Stimulated activated naive CD8-positive, alpha-beta T cell treated with anti-CD3 and anti-CD28 coated beads, Interleukin-15, Interleukin-2, amounts not matched to agents 100 U/mL and 50 U/mL, for 24 hours (primary cell): Measurements from ENCODE around the gene PGA4.
"Not testable (repeated sequence)": the region's sequence is repeated elsewhere in the genome, so short reads cannot be mapped to it uniquely, and the experiment has no call there.

Source experiments
- ATAC-seq: fragments of 150-1000 bp; cut with Tn5 transposase; one replicate; pipeline ENCODE4 v1.10.0; 2021
- DNase-seq: peaks from one replicate; pipeline ENCODE4 v3.0.0; 2021

PGA4 gene

DNA sequence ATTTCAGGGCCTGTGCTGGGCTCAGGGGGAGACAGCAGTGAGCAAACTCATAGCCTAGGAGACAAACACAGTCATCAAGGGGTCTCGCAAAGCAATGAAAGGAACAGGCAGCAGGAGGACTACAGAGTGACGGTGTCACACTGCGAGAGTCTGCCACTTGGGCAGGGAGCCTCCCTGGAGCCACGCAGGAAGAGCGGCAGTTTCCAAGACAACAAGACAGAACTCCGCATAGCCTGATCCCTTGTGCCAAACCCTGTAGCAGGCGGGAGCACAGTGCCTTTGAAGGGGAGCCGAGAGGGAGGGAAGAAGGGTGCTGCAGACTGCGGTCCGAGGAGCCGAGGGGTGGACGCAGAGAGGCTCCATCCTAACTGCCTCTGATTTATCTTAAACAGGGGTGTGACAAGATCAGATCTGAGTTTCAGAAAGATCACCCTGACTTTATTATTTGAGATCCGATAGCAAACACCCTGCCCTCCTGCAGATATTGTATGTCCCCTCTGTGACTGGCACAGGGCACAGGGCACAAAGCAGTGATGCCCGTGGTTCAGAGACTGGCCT, 17.6 kb upstream of the PGA4 start:
- ATAC-seq, DNase-seq: not testable (repeated sequence)

DNA sequence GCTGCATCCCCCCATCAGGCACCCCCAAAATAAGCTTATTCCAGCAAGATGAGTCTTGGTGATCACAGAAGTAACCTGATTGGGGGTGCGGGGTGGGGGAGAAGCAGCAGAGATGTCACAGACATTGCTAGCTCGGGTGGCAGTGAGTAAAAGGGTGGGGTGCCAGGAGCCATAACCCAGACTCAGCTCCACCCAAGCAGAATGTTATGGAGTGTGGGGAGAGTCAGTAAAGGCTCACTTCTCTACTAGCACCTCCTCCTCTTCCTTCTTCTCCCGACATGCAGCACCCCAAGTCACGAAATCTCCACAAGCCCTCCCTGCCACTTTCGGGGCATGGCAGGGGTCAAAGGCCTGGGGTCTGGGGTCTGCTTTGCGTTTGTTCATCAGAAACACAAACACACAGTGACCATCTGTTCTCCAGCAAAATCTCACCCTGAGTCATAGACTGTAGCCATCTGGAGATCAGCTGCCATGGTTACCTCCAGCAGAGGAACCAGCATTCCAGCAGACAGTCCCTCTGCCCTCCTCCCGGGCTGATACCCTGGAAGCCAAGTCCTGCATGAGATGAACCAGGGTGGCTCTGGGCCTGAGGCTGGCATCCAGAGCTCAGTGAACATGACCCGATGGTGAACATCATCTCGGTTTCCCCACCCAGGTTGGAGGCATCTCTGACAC, 14.4 kb upstream of the PGA4 start:
- not testable (repeated sequence) for ATAC-seq

DNA sequence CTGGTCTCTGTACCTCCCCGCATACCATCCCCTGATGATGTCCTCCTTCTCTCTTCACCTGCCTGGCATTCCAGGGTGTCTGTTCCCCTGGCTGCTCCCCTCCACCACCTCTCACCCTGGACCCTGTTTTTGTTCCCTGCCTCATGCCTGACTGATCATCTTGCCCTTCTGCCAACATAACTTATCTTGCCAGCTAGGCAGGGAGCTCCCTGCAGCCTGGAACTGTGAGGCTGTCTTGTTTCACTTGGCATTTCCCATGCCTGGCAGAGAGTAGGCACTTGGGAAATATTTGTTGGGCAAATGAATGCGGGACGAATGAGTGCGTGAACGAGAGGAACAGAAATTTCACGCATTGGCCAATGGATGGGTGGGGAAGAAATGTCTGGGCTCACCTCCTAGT, 11.5 kb upstream of the PGA4 start:
- not testable (repeated sequence) for ATAC-seq, DNase-seq

More for the DNA sequence above, 14.4 kb upstream of the PGA4 start:
- DNase-seq: not testable (repeated sequence)

DNA sequence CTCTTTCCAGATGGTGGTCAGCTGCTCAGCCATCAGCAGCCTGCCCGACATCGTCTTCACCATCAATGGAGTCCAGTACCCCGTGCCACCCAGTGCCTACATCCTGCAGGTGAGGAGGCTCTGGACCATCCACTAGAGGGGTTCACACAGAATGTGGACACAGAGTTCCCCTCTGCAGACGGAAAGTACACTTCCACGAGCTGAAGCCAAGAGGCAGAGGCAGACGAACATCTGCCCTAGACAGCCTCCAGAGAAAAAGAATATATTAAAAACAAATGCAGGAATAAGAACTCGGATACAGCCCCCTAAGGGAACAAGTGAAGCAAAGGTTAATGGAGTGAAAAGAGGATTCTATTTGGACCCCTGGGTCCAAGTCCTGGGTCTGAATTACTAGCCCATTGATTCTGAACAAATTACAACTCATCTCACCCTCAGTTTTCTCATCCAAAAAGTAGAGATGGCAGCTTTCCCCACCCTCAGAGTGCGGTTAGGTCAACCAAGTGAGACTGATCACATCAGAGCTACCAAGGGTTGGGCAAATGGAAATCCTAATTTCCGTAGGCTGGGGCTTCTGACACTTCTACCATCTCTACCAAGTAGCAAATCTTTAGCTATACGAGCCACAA, 10.7 kb upstream of the PGA4 start:
- ATAC-seq, DNase-seq: not testable (repeated sequence)

DNA sequence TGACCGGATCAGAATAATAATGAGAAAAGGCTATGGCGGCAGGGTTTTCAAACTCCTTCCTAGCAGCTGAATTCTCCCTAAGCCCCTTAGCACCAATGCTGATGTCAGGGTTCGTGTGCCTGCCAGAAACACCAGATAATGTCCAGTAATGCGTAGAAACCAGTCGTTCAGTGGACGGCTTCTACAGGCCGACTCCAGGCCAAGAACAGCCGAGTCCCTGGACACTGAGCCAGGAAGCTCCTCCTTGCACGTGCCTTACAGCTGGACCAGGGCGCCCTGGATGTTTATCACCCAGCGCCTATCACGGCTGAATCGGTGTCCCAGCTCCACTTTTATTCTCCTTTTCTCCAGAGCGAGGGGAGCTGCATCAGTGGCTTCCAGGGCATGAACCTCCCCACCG, 9.9 kb upstream of the PGA4 start:
- DNase-seq, ATAC-seq: not testable (repeated sequence)

DNA sequence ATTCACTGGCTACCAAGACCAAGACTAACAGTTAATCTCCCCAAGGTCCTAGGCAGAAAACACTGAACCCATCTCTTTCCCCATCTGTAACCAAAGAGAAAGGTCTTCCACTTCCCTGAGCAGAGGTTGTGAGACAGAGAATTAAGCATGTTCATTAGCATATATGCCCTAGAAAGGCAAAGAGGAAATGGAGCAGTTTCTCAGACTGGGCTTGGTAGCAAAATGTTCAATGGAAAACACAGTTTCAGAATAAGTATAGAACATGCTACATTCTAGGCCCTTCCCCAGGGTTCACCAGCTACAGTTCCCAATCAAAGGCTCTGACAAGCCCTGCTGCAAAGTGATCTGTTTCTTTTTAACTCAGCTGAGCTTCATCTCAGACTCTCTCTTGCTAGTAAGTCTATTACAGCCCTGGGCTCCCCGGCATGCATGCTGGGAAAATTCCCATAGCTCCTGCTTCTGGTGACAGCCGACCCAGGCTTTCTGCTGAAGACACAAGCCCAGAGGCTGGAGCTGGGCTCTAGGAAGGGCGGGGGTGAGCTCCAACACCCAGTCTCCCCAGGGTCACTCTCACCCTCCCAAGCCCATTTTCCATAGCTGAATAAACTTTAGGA, 8.3 kb upstream of the PGA4 start:
- not testable (repeated sequence) for DNase-seq, ATAC-seq

DNA sequence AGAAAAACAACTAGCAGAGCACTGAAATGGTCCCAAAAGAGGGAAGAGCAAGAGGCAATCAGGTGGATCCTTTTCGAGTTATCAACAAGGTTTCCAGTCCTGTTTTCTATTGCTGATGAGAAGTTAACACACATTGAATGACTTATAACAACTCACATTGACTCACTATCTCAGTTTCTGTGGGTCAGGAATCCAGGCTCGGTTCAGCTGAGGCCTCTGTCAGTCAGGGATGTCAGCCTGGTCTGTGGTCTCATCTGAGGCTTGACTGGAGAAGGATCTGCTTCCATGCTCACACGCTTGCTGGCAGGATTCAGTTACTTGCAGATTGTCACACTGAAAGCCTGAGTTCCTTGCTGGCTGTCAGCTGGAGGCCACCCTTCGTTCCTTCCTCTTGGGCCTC, 3.8 kb upstream of the PGA4 start:
- not testable (repeated sequence) for DNase-seq, ATAC-seq

DNA sequence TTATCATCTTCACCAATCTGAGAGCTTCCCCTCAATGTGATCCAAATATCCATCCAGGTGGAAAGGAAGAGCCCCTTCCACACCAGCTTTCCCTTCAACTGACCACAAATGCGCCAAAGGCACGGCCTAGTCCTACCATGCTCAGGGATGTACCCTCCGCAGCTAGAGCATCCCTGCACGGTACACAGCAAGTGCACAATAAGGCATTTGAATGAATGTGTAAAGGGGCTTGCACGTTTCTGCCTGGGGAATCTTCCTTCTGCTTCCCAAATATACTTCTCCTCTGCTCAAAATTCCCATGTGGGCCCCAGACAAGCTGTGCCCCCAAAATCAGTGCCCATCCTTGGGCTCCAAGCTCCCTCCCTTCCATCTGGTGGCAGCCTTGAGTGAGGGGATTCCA, 3.1 kb upstream of the PGA4 start:
- not testable (repeated sequence) for DNase-seq, ATAC-seq

DNA sequence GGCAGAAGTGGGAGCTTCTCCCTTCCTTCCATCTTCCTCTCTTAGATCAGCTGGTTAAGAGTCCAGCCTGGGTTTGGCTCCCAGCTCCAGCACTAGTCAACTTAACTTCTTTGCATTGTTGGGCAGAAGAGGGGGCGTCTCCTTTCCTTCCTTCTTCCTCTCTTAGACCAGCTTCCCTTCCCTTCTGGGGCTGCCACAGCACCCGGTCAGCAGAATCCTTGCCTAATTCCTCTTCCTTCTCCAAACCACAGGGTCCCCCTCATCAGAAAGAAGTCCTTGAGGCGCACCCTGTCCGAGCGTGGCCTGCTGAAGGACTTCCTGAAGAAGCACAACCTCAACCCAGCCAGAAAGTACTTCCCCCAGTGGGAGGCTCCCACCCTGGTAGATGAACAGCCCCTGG, 545 bp downstream of the PGA4 start:
- not testable (repeated sequence) for DNase-seq, ATAC-seq

DNA sequence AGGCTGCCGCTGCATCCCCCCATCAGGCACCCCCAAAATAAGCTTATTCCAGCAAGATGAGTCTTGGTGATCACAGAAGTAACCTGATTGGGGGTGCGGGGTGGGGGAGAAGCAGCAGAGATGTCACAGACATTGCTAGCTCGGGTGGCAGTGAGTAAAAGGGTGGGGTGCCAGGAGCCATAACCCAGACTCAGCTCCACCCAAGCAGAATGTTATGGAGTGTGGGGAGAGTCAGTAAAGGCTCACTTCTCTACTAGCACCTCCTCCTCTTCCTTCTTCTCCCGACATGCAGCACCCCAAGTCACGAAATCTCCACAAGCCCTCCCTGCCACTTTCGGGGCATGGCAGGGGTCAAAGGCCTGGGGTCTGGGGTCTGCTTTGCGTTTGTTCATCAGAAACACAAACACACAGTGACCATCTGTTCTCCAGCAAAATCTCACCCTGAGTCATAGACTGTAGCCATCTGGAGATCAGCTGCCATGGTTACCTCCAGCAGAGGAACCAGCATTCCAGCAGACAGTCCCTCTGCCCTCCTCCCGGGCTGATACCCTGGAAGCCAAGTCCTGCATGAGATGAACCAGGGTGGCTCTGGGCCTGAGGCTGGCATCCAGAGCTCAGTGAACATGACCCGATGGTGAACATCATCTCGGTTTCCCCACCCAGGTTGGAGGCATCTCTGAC, 4.5 kb downstream of the PGA4 start:
- ATAC-seq, DNase-seq: not testable (repeated sequence)

DNA sequence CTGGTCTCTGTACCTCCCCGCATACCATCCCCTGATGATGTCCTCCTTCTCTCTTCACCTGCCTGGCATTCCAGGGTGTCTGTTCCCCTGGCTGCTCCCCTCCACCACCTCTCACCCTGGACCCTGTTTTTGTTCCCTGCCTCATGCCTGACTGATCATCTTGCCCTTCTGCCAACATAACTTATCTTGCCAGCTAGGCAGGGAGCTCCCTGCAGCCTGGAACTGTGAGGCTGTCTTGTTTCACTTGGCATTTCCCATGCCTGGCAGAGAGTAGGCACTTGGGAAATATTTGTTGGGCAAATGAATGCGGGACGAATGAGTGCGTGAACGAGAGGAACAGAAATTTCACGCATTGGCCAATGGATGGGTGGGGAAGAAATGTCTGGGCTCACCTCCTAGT, 7.3 kb downstream of the PGA4 start:
- not testable (repeated sequence) for ATAC-seq, DNase-seq

DNA sequence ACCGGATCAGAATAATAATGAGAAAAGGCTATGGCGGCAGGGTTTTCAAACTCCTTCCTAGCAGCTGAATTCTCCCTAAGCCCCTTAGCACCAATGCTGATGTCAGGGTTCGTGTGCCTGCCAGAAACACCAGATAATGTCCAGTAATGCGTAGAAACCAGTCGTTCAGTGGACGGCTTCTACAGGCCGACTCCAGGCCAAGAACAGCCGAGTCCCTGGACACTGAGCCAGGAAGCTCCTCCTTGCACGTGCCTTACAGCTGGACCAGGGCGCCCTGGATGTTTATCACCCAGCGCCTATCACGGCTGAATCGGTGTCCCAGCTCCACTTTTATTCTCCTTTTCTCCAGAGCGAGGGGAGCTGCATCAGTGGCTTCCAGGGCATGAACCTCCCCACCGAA, 8.9 kb downstream of the PGA4 start:
- not testable (repeated sequence) for DNase-seq, ATAC-seq

DNA sequence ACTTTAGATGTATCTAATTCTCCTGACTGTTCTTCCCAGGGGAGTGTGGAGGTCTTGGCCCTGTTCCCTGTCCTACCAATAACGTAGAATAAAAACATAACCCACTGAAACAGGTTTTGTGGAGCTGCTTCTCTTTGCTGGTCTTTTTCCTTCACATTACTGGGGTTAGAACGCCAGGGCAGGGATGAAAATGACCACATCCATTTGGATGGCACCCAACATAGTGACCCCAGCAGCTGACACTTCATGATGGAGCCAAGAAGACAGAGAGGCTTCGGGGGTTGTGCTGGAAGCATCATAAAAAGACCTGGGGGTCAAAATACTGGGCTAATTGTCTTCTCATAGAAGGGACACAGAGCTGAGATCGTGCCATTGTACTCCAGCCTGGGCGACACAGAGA, 9.4 kb downstream of the PGA4 start:
- not testable (repeated sequence) for DNase-seq, ATAC-seq

DNA sequence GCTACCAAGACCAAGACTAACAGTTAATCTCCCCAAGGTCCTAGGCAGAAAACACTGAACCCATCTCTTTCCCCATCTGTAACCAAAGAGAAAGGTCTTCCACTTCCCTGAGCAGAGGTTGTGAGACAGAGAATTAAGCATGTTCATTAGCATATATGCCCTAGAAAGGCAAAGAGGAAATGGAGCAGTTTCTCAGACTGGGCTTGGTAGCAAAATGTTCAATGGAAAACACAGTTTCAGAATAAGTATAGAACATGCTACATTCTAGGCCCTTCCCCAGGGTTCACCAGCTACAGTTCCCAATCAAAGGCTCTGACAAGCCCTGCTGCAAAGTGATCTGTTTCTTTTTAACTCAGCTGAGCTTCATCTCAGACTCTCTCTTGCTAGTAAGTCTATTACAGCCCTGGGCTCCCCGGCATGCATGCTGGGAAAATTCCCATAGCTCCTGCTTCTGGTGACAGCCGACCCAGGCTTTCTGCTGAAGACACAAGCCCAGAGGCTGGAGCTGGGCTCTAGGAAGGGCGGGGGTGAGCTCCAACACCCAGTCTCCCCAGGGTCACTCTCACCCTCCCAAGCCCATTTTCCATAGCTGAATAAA, 10.5 kb downstream of the PGA4 start:
- ATAC-seq, DNase-seq: not testable (repeated sequence)

DNA sequence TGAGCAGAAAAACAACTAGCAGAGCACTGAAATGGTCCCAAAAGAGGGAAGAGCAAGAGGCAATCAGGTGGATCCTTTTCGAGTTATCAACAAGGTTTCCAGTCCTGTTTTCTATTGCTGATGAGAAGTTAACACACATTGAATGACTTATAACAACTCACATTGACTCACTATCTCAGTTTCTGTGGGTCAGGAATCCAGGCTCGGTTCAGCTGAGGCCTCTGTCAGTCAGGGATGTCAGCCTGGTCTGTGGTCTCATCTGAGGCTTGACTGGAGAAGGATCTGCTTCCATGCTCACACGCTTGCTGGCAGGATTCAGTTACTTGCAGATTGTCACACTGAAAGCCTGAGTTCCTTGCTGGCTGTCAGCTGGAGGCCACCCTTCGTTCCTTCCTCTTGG, 15.0 kb downstream of the PGA4 start:
- DNase-seq: not testable (repeated sequence)

DNA sequence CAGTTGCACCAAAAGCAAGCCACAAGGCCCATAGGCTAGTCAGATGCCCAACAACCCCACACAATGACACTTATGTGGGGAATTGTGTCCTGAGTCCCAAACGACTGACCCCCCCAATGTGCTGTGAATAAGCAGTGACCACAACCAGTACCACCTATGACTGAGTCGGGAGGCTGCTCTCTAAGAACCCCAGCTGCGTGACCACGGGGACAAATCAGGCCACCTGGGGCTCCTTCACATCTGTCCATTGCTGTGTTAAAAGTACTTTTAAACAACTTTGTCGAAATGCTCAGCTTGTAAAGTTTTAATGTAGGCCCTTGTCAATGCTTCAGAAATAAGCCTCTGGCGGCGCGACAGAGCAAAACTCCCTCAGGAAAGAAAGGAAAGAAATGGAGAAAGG, 18.1 kb downstream of the PGA4 start:
- ATAC-seq, DNase-seq: not testable (repeated sequence)

More for the DNA sequence above, 15.0 kb downstream of the PGA4 start:
- ATAC-seq: not testable (repeated sequence)

DNA sequence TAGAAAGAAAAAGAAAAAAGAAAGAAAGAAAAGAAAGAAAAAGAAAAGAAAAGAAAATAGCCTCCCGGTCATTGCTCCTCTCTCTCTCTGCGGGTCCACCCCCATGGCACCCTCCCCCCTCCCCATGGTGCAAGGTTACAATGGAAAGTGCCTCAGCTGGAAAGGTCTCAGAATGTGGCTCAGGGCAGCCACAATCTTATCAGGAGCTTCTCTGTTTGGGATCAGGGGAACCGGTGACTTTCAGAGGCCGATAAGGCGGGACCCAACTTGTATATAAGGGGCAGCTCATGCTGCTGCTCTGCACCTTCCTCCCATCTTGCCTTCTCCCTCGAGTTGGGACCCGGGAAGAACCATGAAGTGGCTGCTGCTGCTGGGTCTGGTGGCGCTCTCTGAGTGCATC, 18.7 kb downstream of the PGA4 start, which contains the start of gene PGA5:
Gene PGA5, plus strand, starts transcription at position 301 of the 400 bp plus-strand sequence. Its CDS starts 52 bp downstream, at position 353.
- DNase-seq, ATAC-seq: not testable (repeated sequence)

DNA sequence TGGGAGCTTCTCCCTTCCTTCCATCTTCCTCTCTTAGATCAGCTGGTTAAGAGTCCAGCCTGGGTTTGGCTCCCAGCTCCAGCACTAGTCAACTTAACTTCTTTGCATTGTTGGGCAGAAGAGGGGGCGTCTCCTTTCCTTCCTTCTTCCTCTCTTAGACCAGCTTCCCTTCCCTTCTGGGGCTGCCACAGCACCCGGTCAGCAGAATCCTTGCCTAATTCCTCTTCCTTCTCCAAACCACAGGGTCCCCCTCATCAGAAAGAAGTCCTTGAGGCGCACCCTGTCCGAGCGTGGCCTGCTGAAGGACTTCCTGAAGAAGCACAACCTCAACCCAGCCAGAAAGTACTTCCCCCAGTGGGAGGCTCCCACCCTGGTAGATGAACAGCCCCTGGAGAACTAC, 19.4 kb downstream of the PGA4 start:
- not testable (repeated sequence) for DNase-seq, ATAC-seq

DNA sequence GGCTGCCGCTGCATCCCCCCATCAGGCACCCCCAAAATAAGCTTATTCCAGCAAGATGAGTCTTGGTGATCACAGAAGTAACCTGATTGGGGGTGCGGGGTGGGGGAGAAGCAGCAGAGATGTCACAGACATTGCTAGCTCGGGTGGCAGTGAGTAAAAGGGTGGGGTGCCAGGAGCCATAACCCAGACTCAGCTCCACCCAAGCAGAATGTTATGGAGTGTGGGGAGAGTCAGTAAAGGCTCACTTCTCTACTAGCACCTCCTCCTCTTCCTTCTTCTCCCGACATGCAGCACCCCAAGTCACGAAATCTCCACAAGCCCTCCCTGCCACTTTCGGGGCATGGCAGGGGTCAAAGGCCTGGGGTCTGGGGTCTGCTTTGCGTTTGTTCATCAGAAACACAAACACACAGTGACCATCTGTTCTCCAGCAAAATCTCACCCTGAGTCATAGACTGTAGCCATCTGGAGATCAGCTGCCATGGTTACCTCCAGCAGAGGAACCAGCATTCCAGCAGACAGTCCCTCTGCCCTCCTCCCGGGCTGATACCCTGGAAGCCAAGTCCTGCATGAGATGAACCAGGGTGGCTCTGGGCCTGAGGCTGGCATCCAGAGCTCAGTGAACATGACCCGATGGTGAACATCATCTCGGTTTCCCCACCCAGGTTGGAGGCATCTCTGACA, 23.3 kb downstream of the PGA4 start:
- DNase-seq, ATAC-seq: not testable (repeated sequence)

DNA sequence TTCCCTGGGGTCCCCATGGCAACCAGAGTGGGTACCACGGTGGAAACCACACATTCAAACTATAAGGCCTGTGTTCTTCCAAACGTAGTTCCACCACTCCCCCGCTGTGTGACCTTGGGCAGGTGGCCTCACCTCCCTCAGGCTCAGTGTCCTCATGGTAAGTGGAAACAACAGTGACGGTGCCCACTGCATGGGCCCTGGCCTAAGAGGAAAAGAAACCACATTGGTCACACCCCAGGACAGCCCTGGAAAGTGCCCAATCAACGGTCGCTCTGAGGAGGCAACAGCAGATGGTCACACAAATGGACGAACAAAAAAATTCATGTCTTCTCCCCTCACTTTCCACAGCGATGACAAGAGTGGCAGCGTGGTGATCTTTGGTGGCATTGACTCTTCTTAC, 25.9 kb downstream of the PGA4 start:
- not testable (repeated sequence) for DNase-seq

DNA sequence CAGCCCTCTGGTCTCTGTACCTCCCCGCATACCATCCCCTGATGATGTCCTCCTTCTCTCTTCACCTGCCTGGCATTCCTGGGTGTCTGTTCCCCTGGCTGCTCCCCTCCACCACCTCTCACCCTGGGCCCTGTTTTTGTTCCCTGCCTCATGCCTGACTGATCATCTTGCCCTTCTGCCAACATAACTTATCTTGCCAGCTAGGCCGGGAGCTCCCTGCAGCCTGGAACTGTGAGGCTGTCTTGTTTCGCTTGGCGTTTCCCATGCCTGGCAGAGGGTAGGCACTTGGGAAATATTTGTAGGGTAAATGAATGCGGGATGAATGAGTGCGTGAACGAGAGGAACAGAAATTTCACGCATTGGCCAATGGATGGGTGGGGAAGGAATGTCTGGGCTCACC, 27.1 kb downstream of the PGA4 start:
- not testable (repeated sequence) for ATAC-seq, DNase-seq

More for the DNA sequence above, 25.9 kb downstream of the PGA4 start:
- not testable (repeated sequence) for ATAC-seq
